HCT116 (cell line): Measurements from ENCODE around the gene CCDC154. TPM values are rescaled to one million over a fixed set of nuclear protein-coding genes. Genes with fewer than 3 reads are reported as not detected.

Source experiments
- ATAC-seq: fragments of 200-7000 bp; cut with Tn5 transposase; 2 replicates; pipeline ENCODE4 v1.9.1; 2020; ENCODE audit warnings: mild to moderate bottlenecking, moderate library complexity
- BruUV-seq: library from RNA; stranded (reverse); fragments of 400-500 nt; replicated peaks from 2 replicates; lab custom pipeline; 2021; lab: Mats Ljungman, UMichigan
- CTCF ChIA-PET: fragments of 300-600 bp; sonication (Branson Sonifier 250); formaldehyde crosslinking; loops from one replicate; lab custom pipeline; 2021; ENCODE audit warnings: antibody characterized with exemption; lab: Charles Lee
- POLR2A ChIA-PET: fragments of 300-600, 350-600 bp; sonication (Branson Sonifier 250); formaldehyde crosslinking; loops from one replicate; lab custom pipeline; 2021; ENCODE audit warnings: antibody characterized with exemption; lab: Charles Lee
- RAD21 ChIA-PET, 2 experiments: fragments of 300-600 bp; sonication (Branson Sonifier 250); formaldehyde crosslinking; loops; one replicate each; lab custom pipeline; 2023; ENCODE audit warnings: low total read pairs in 2 of 2; ENCODE audit not compliant: uncharacterized antibody in 2 of 2, unreplicated experiment in 2 of 2, low non-redundant PET in 1 of 2; lab: Charles Lee
- DNase-seq: peaks from one replicate; pipeline ENCODE4 v3.0.0-alpha.2; 2010; ENCODE audit warnings: low read depth, low spot score
- H2AFZ ChIP-seq: fragments of 200-600 bp; shearing (Covaris generic), sonication (generic); 2 replicates; pipeline ENCODE4 v1.6.1; 2017; ENCODE audit warnings: low read depth, mixed run types, mixed read lengths, antibody characterized with exemption, low read length; ENCODE audit not compliant: poor library complexity, severe bottlenecking
- H3K27ac ChIP-seq: 2 replicates; pipeline ENCODE4 v1.5.1; 2012; ENCODE audit warnings: low read depth, low read length
- H3K27me3 ChIP-seq: fragments of 200-600 bp; sonication (generic); 2 replicates; pipeline ENCODE4 v1.6.1; 2016; ENCODE audit warnings: mixed run types, low read length, mixed read lengths; ENCODE audit not compliant: insufficient read depth
- H3K36me3 ChIP-seq, 2 experiments: fragments of 200-500 bp in 1 of 2; fragments of 200-600 bp in 1 of 2; sonication (Bioruptor generic) in 1 of 2; sonication (generic) in 1 of 2; 2 replicates each; pipeline versions ENCODE4 v1.5.1 to v1.6.1; 2014 to 2016; ENCODE audit warnings: low read length in 2 of 2, inconsistent platforms in 1 of 2, mixed read lengths in 1 of 2, mixed run types in 1 of 2; ENCODE audit not compliant: insufficient read depth in 2 of 2, control insufficient read depth in 1 of 2
- H3K4me1 ChIP-seq, 2 experiments: fragments of 200-600 bp in 1 of 2; sonication (generic) in 1 of 2; 2 replicates each; pipeline versions ENCODE4 v1.5.1 to v1.6.1; 2012 to 2017; ENCODE audit warnings: low read length in 2 of 2, inconsistent platforms in 1 of 2, mild to moderate bottlenecking in 1 of 2, mixed read lengths in 1 of 2, mixed run types in 1 of 2, moderate library complexity in 1 of 2; ENCODE audit not compliant: insufficient read depth in 2 of 2, control insufficient read depth in 1 of 2
- H3K4me2 ChIP-seq: fragments of 200-600 bp; sonication (generic); 2 replicates; pipeline ENCODE4 v1.6.1; 2017; ENCODE audit warnings: mixed run types, low read length, mixed read lengths
- H3K4me3 ChIP-seq, 2 experiments: fragments of 200-600 bp in 1 of 2; sonication (generic) in 1 of 2; replicated peaks in 1 of 2; 2 replicates each; pipeline ENCODE4 v1.5.1; 2011 to 2016; ENCODE audit warnings: low read length in 2 of 2, control low read depth in 1 of 2, low read depth in 1 of 2, mild to moderate bottlenecking in 1 of 2, mixed read lengths in 1 of 2, mixed run types in 1 of 2
- H3K79me2 ChIP-seq: fragments of 200-600 bp; sonication (generic); 2 replicates; pipeline ENCODE4 v1.6.1; 2017; ENCODE audit warnings: mild to moderate bottlenecking, mixed run types, low read length, moderate library complexity, mixed read lengths; ENCODE audit not compliant: insufficient read depth
- H3K9ac ChIP-seq: fragments of 200-600 bp; sonication (generic); 2 replicates; pipeline ENCODE4 v1.6.1; 2016; ENCODE audit warnings: low read length, mixed read lengths
- H3K9me2 ChIP-seq: fragments of 200-600 bp; sonication (generic), shearing (Covaris generic); 2 replicates; pipeline ENCODE4 v1.6.1; 2017; ENCODE audit warnings: mixed run types, mild to moderate bottlenecking, moderate library complexity; ENCODE audit not compliant: insufficient read depth
- H3K9me3 ChIP-seq, 2 experiments: fragments of 200-500 bp in 1 of 2; fragments of 200-600 bp in 1 of 2; sonication (Bioruptor generic) in 1 of 2; sonication (generic) in 1 of 2; 2 replicates each; pipeline ENCODE4 v1.6.1; 2014 to 2017; ENCODE audit warnings: low read length in 2 of 2, mixed read lengths in 2 of 2, inconsistent platforms in 1 of 2, low read depth in 1 of 2, mild to moderate bottlenecking in 1 of 2, mixed run types in 1 of 2, moderate library complexity in 1 of 2; ENCODE audit not compliant: control insufficient read depth in 1 of 2, insufficient read depth in 1 of 2
- H4K20me1 ChIP-seq: fragments of 200-600 bp; sonication (generic), shearing (Covaris generic); 2 replicates; pipeline ENCODE4 v1.6.1; 2017; ENCODE audit warnings: mixed run types, mild to moderate bottlenecking, moderate library complexity; ENCODE audit not compliant: insufficient read depth
- CBX3 ChIP-seq: IDR thresholded peaks from 2 replicates; pipeline ENCODE4 v1.6.1; 2012; ENCODE audit warnings: low read depth
- FOSL1 ChIP-seq: IDR thresholded peaks from 2 replicates; pipeline ENCODE4 v1.6.1; 2012; ENCODE audit warnings: low read depth
- POLR2AphosphoS5 ChIP-seq: IDR thresholded peaks from 2 replicates; pipeline ENCODE4 v1.6.1; 2011; ENCODE audit warnings: mild to moderate bottlenecking, low read depth, low read length, moderate library complexity
- SIN3A ChIP-seq: IDR thresholded peaks from 2 replicates; pipeline ENCODE4 v1.6.1; 2012; ENCODE audit warnings: low read depth
- YY1 ChIP-seq: IDR thresholded peaks from 2 replicates; pipeline ENCODE4 v1.6.1; 2011; ENCODE audit warnings: low read length, low read depth, moderate library complexity, mild to moderate bottlenecking; ENCODE audit not compliant: insufficient replicate concordance; ENCODE audit errors: extremely low read depth
- ZNF274 ChIP-seq: fragments of 200-500 bp; sonication (Bioruptor generic); IDR thresholded peaks from 2 replicates; pipeline ENCODE4 v1.6.1; 2014; ENCODE audit warnings: mild to moderate bottlenecking, low read depth, low read length, inconsistent platforms
- intact Hi-C: fragments of 100-400 bp; cut with micrococcal nuclease; formaldehyde crosslinking; loops from 2 replicates; pipeline ENCODE4 v1.10.0; 2022
- total RNA-seq: library from RNA; stranded (reverse); gene quantifications from one replicate; pipeline ENCODE4 v1.2.1, GENCODE V29; 2021; ENCODE audit not compliant: unreplicated experiment
- TF ChIP-seq, protein P1 (sequence below), 3 experiments: fragments of 200-600 bp in 1 of 3; sonication (generic) in 1 of 3; IDR thresholded peaks in 2 of 3; conservative IDR thresholded peaks in 1 of 3; 2 replicates each; pipeline ENCODE4 v1.5.1; 2012 to 2017; ENCODE audit warnings: low read depth in 2 of 3, low read length in 2 of 3, antibody characterized with exemption in 1 of 3, borderline replicate concordance in 1 of 3, control low read depth in 1 of 3, mild to moderate bottlenecking in 1 of 3, mixed read lengths in 1 of 3, mixed run types in 1 of 3, moderate library complexity in 1 of 3; ENCODE audit not compliant: insufficient read depth in 1 of 3
- TF ChIP-seq, protein P2 (sequence below): IDR thresholded peaks from 2 replicates; pipeline ENCODE4 v1.6.1; 2012; ENCODE audit warnings: low read depth

Gene CCDC154
- total RNA-seq, 1 experiment from 2014 or later: 1.7 TPM

DNA sequence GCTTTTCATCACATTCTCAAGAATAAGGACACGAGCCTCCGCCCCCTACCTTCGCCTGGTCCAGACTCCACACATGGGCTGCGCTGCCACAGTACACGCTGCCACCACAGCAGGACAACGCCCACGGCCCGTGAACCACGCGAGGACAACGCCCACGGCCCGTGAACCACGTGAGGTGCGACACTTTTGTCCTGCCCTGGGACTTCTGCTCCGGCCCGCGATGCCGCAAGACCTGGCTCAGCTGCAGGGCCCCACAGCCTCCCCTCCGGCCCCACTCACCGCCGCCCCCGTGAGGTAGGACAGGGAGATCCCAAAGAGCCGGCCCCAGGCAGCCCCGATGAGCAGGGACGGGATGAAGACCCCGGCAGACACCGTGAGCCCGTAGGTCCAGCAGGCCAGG, 5.9 kb upstream of the CCDC154 start:
- no peak overlapping the region for H3K27ac ChIP-seq
- H3K27me3 ChIP-seq: no peaks in the 10 kb centered on the region
- TF ChIP-seq, protein P1, sequence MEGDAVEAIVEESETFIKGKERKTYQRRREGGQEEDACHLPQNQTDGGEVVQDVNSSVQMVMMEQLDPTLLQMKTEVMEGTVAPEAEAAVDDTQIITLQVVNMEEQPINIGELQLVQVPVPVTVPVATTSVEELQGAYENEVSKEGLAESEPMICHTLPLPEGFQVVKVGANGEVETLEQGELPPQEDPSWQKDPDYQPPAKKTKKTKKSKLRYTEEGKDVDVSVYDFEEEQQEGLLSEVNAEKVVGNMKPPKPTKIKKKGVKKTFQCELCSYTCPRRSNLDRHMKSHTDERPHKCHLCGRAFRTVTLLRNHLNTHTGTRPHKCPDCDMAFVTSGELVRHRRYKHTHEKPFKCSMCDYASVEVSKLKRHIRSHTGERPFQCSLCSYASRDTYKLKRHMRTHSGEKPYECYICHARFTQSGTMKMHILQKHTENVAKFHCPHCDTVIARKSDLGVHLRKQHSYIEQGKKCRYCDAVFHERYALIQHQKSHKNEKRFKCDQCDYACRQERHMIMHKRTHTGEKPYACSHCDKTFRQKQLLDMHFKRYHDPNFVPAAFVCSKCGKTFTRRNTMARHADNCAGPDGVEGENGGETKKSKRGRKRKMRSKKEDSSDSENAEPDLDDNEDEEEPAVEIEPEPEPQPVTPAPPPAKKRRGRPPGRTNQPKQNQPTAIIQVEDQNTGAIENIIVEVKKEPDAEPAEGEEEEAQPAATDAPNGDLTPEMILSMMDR (IDR thresholded peaks at IDR 0.05 in 2 of 3, conservative IDR thresholded peaks at IDR 0.05 in 1 of 3; ENCODE audit: borderline replicate concordance in 1 of 3, insufficient read depth in 1 of 3, low read depth in 2 of 3, low read length in 2 of 3): peak in 2 of 3 experiments; percentile 28 to 33; a peak in 2 of 6 replicates
- no peak for TF ChIP-seq FOSL1
- TF ChIP-seq, all 23 proteins: peak for 1
- ChIA-PET CTCF (no interaction called here), POLR2A (no interaction called here), RAD21 (no interaction called here)
- no peak overlapping the region for H2AFZ ChIP-seq
- H3K4me2 ChIP-seq: no peak overlapping the region
- H3K9me3 ChIP-seq: no peaks in the 10 kb centered on the region
- intact Hi-C loops: no loop called here
- no TSS peak for BruUV-seq
- ATAC-seq (peak; percentile 44; the same call in 1 of the 2 replicates), DNase-seq (no peak)
- H4K20me1 ChIP-seq: no peaks in the 10 kb centered on the region
- no peaks in the 10 kb centered on the region for H3K79me2 ChIP-seq
- no peak overlapping the region for H3K9ac ChIP-seq
- no peaks in the 10 kb centered on the region for H3K4me1 ChIP-seq
- no peaks in the 10 kb centered on the region for H3K9me2 ChIP-seq
- H3K4me3 ChIP-seq: no peak overlapping the region
- H3K36me3 ChIP-seq: no peaks in the 10 kb centered on the region; a peak in 1 of 4 replicates

DNA sequence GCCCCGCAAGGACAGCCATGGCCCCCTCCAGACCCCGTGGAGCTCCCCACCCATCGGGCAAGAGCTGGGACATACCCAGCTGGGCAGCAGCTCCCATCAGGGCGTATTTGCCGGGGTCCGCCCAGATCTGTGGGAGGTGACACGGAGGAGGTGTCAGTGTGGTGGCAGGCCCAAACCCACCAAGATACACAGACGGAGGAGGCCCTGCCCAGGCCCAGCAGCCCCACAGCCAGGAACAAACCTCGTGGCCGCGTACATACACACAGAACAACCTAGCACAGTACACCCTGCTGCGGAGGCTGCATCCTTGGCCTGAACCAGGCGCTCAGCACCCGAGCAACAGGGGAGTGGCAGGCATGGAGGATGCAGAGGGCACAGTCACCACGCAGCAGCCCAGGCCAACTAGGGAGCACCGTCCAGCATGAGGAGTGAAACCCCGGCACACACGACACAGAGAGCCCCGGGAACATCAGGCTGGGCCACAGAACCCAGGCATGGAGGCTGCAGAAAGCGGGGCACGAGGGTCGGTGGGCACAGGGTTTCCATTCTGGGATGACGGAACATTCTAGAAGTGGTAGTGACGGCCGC, 4.9 kb upstream of the CCDC154 start:
- Histone ChIP-seq H3K4me3 (no peak overlapping the region), H3K4me1 (no peaks in the 10 kb centered on the region), H3K27ac (no peak overlapping the region), H3K27me3 (no peaks in the 10 kb centered on the region), H3K9me2 (no peaks in the 10 kb centered on the region), H2AFZ (no peak overlapping the region), H3K36me3 (no peaks in the 10 kb centered on the region; a peak in 1 of 4 replicates), H3K79me2 (no peaks in the 10 kb centered on the region), H3K9ac (no peak overlapping the region), H3K9me3 (no peaks in the 10 kb centered on the region), H4K20me1 (no peaks in the 10 kb centered on the region), H3K4me2 (no peak overlapping the region)
- no peak for ATAC-seq
- ChIA-PET RAD21 (no interaction called here), POLR2A (no interaction called here), CTCF (no interaction called here)
- BruUV-seq: no TSS peak
- TF ChIP-seq, protein P2, sequence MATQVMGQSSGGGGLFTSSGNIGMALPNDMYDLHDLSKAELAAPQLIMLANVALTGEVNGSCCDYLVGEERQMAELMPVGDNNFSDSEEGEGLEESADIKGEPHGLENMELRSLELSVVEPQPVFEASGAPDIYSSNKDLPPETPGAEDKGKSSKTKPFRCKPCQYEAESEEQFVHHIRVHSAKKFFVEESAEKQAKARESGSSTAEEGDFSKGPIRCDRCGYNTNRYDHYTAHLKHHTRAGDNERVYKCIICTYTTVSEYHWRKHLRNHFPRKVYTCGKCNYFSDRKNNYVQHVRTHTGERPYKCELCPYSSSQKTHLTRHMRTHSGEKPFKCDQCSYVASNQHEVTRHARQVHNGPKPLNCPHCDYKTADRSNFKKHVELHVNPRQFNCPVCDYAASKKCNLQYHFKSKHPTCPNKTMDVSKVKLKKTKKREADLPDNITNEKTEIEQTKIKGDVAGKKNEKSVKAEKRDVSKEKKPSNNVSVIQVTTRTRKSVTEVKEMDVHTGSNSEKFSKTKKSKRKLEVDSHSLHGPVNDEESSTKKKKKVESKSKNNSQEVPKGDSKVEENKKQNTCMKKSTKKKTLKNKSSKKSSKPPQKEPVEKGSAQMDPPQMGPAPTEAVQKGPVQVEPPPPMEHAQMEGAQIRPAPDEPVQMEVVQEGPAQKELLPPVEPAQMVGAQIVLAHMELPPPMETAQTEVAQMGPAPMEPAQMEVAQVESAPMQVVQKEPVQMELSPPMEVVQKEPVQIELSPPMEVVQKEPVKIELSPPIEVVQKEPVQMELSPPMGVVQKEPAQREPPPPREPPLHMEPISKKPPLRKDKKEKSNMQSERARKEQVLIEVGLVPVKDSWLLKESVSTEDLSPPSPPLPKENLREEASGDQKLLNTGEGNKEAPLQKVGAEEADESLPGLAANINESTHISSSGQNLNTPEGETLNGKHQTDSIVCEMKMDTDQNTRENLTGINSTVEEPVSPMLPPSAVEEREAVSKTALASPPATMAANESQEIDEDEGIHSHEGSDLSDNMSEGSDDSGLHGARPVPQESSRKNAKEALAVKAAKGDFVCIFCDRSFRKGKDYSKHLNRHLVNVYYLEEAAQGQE: no peak
- no peak for TF ChIP-seq YY1
- no peak for TF ChIP-seq POLR2AphosphoS5
- TF ChIP-seq CBX3: no peak
- TF ChIP-seq ZNF274: no peak
- no peak for TF ChIP-seq FOSL1
- no peak for TF ChIP-seq SIN3A
- no peak for DNase-seq
- intact Hi-C loops: no loop called here
